ENCODE measurements around the gene CTNNBIP1.
A peak's percentile ranks its signal among the peaks of the same experiment; 100 is the strongest.
"Not testable (repeated sequence)": the region's sequence is repeated elsewhere in the genome, so short reads cannot be mapped to it uniquely, and the experiment has no call there.

Gene CTNNBIP1

GRCh38 chr1:9825093-9826074 lies 84.7 kb downstream of the CTNNBIP1 start:
- DNase-seq: no peak

GRCh38 chr1:9824702-9825089 lies 85.4 kb downstream of the CTNNBIP1 start:
- DNase-seq: no peak

GRCh38 chr1:9823943-9824701 lies 85.9 kb downstream of the CTNNBIP1 start, which contains the start of gene CLSTN1:
CLSTN1 (minus strand) TSS chr1:9823965; CDS start chr1:9823733, 232 bp downstream.
- DNase-seq: peak; percentile 27 to 90

- no peak for DNase-seq
These were observed 86.5 kb downstream of the CTNNBIP1 start for GRCh38 chr1:9823693-9823942.

- peak in 1 of 2 experiments; percentile 29 for DNase-seq
These were observed 87.0 kb downstream of the CTNNBIP1 start for GRCh38 chr1:9822897-9823692.

GRCh38 chr1:9822490-9822889 lies 87.6 kb downstream of the CTNNBIP1 start:
- no peak for DNase-seq

GRCh38 chr1:9821710-9822109 lies 88.4 kb downstream of the CTNNBIP1 start:
- no peak for DNase-seq

GRCh38 chr1:9820521-9820920 lies 89.5 kb downstream of the CTNNBIP1 start:
- peak in 1 of 2 experiments; percentile 28 for DNase-seq

GRCh38 chr1:9817734-9818133 lies 92.3 kb downstream of the CTNNBIP1 start:
- no peak for DNase-seq

GRCh38 chr1:9816199-9816598 lies 93.9 kb downstream of the CTNNBIP1 start:
- DNase-seq: no peak

GRCh38 chr1:9815150-9815549 lies 94.9 kb downstream of the CTNNBIP1 start:
- DNase-seq: no peak

- DNase-seq: no peak
These were observed 95.5 kb downstream of the CTNNBIP1 start for GRCh38 chr1:9814619-9815018.

GRCh38 chr1:9811239-9811966 lies 98.7 kb downstream of the CTNNBIP1 start:
- DNase-seq: no peak

- no peak for DNase-seq
These were observed 101.0 kb downstream of the CTNNBIP1 start for GRCh38 chr1:9809100-9809510.

GRCh38 chr1:9808459-9808858 lies 101.6 kb downstream of the CTNNBIP1 start:
- no peak for DNase-seq

GRCh38 chr1:9807541-9807940 lies 102.5 kb downstream of the CTNNBIP1 start:
- DNase-seq: no peak

- not testable (repeated sequence) for DNase-seq
These were observed 104.1 kb downstream of the CTNNBIP1 start for GRCh38 chr1:9805972-9806371.

- no peak for DNase-seq
These were observed 105.0 kb downstream of the CTNNBIP1 start for GRCh38 chr1:9805006-9805508.

GRCh38 chr1:9803003-9803918 lies 106.8 kb downstream of the CTNNBIP1 start:
- not testable (repeated sequence) for DNase-seq

GRCh38 chr1:9801909-9802308 lies 108.2 kb downstream of the CTNNBIP1 start:
- no peak for DNase-seq

All from NCI-H526 (cell line).